GM18526 (cell line): ENCODE data around the gene FAM161B.
A peak's percentile ranks its signal among the peaks of the same experiment; 100 is the strongest.

Experiments used
- POLR2A ChIP-seq: IDR thresholded peaks from 3 replicates; pipeline ENCODE4 v1.6.1; 2011; ENCODE audit not compliant: insufficient read length; ENCODE audit errors: extremely low read depth

FAM161B gene

GRCh38 chr14:73889376-73889775 lies 60.5 kb downstream of the FAM161B start:
- no peak for TF ChIP-seq POLR2A

GRCh38 chr14:73888971-73889370 lies 60.9 kb downstream of the FAM161B start:
- no peak for TF ChIP-seq POLR2A

GRCh38 chr14:73888460-73888725 lies 61.5 kb downstream of the FAM161B start:
- no peak for TF ChIP-seq POLR2A

GRCh38 chr14:73887694-73888459 lies 62.0 kb downstream of the FAM161B start:
- TF ChIP-seq POLR2A, result no peak

- no peak for TF ChIP-seq POLR2A
Observed at GRCh38 chr14:73887318-73887616, 62.6 kb downstream of the FAM161B start.

GRCh38 chr14:73886449-73887317 lies 63.2 kb downstream of the FAM161B start, which contains the start of gene ZNF410:
Gene ZNF410, plus strand, starts transcription at chr14:73886859. Its CDS starts 5,317 bp downstream, at chr14:73892176.
- TF ChIP-seq POLR2A, result peak; percentile 85

GRCh38 chr14:73884438-73885190 lies 65.3 kb downstream of the FAM161B start:
- TF ChIP-seq POLR2A, result no peak
